GM21515 (cell line): ENCODE data around the gene DHRS13.
"Not testable (repeated sequence)": the region's sequence is repeated elsewhere in the genome, so short reads cannot be mapped to it uniquely, and the experiment has no call there.

ENCODE experiments used
- ATAC-seq: cut with Tn5 transposase; IDR thresholded peaks from one replicate; pipeline ENCODE4 v1.9.1; 2021; ENCODE audit not compliant: unreplicated experiment

Gene DHRS13

DNA sequence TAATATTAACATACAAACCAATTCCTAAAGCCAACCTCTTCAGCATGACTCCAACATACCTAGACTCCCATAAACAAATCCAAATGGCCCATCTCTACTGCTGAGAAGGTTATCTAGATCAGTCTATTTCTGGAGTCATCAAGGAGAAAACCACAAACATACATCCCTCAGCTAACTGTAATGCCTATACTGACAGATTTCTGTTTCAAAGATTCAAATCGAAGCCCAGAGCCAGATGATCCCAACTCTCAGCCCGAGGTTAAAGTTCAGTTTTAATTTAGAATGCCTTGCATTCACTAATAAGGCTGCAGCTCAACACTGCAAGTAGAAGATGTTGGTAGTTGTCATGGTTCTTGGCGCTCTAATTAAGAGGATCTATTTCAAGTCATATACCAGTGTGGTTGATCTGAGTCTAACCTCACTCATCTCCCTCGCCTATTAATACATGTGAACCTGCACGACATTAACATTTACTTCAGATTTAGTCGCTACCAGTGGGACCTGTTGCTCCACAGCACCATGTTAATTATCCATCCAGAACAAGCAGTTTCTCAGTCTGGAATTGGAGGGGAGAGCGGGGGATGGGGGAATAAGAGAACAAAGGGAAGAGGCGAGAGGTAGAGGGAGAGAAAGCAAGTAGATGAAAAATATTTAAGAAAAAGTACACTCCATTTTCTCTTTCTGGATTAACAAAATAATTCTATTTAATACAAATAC lies 33.0 kb upstream of the DHRS13 start:
- ATAC-seq, result no peak

DNA sequence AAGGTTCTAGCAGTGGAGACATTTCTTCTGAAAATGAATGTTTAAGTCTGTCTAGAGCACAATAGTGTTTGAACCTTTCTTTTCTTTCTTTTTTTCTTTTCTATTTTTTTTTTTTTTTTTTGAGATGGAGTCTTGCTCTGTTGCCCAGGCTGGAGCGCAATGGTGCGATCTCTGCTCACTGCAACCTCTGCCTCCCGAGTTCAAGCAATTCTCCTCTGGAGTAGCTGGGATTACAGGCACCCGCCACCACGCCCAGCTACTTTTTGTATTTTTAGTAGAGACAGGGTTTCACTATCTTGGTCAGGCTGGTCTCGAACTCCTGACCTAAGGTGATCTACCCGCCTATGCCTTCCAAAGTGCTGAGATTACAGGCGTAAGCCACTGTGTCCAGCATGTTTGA lies 31.6 kb upstream of the DHRS13 start:
- not testable (repeated sequence) for ATAC-seq

DNA sequence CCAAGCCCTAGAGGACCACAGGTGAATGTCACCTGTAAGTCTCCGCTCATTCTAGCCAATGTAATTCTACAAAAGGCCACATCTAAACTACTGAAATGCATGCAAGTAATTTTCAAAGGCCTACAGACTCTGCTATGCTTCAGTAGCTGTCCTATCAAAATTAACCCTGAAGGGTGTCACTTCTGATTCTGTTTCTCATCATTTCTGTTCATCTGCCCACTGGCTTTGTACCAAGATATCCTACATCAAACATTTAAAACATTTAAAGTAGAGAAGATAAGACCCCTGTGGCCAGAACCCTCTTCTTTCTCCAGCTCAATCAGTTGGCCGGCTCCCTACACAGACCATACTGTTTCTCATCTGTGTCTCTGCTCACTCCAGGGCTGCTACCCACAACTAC lies 26.9 kb upstream of the DHRS13 start:
- no peak for ATAC-seq

GRCh38 chr17:28928061-28928460 lies 25.2 kb upstream of the DHRS13 start:
- ATAC-seq, result no peak

DNA sequence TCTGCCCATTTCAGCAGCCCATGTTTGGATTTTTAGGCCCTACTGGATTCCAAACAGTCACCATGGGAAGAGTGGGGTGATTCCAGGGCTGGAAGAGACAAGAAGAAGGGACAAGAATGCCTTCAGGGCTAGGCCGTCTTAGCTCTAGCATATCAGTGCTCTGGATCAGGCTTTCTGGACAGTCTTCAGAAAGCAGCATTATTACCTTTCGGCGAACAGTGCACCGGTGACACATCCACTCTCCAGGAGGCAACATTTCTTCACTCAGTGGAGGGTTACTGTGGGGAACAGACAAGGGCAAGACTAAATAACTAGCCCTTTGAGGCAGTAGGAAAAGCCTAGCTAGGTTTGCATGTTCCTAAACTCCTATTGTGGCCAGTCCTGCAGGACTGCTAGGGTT lies 23.9 kb upstream of the DHRS13 start:
- no peak for ATAC-seq

- ATAC-seq, result no peak
Measured at GRCh38 chr17:28926366-28926765, 23.5 kb upstream of the DHRS13 start.

GRCh38 chr17:28925912-28926365 lies 23.1 kb upstream of the DHRS13 start:
- ATAC-seq, result no peak

GRCh38 chr17:28920201-28920600 lies 17.3 kb upstream of the DHRS13 start:
- ATAC-seq, result no peak

- no peak for ATAC-seq
Measured at GRCh38 chr17:28918295-28918694, 15.4 kb upstream of the DHRS13 start.

- no peak for ATAC-seq
Measured at GRCh38 chr17:28917465-28917864, 14.6 kb upstream of the DHRS13 start.

- no peak for ATAC-seq
Measured at GRCh38 chr17:28917029-28917428, 14.2 kb upstream of the DHRS13 start.

DNA sequence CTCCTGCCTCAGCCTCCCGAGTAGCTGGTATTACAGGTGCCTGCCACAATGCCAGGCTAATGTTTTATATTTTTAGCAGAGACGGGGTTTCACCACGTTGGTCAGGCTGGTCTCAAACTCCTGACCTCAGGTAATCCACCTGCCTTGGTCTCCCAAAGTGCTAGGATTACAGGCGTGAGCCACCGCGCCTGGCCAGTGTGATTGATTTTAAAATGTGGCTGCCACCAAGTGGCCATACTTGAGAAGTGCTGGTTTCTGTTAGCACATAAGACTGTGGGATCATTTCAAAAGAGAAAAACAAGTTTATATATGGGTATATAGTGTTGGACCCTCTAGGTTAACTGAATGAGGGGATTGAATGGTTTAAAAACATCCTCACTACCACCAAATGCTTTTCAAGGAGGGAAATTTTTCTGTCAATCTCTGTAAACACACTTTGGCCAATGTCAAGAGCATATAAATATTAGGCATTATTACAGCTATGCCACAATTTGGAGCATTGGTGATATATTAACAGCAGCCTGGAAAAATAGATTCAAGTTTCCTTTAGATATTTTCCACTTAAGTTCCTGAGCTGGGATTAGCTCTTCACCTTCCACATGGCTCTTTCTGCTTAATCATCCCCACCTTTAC lies 13.5 kb upstream of the DHRS13 start:
- no peak for ATAC-seq

- no peak for ATAC-seq
Measured at GRCh38 chr17:28912938-28913333, 10.1 kb upstream of the DHRS13 start.

DNA sequence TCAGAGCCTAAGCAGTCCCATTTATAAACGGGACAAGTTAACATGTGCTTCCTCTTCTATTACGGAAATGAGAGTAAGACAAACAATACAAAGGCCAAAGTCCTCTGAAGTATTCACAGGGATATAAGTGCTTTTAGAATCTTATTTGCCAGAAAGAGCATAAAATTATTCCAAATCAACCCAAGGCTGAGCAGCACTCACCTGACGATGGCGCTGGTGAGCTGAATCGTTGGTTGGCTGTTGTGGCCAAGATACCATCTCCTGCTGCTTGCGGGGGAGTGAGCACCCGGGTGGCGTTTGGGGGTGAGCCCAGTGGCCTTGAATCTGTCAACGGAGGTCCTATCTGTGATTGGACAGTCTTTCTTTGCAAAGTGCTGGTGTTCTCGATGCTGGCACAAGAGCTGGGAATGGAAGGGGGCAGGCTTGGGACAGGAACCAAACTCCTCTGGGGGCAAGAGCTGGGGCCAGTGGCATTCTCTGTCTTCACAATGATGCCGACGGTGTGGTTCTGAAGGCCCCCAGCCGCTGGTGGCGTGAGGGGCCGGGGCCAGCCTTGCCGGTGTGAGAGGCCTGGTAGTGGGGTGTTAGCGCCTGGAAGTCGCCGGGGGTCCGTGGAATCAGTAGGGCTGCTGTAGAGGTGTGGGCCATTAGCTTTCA lies 9.5 kb upstream of the DHRS13 start:
- ATAC-seq, result no peak

DNA sequence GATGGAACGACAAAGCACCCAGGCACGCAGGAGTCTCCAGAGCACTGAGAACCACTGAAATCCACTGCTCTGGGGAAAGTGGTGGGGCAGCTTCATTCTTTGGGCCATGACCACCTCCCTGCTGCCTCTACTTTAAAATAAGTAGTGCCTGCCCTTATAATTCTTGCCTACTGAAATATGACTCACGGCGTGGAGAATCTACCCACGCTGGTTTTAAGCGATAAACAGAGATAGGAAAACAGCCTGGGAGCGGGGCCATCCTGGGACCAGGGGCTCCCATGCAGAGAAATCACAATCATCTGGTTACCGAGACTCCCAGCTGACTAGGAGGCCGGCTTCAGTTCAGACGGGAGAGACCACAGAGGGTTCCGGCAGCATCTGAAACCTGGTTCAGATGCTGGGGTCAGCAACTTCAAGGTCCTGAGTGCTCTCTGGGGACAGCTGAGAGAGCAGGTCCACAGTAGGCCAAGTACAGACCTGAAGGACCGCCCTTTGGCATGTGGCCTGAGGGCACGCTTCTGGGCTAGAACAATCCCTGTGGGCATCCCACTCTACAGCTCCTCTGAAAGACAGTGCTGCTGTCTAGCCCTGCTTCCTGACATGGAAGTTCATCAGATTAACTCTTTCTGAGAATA lies 8.6 kb upstream of the DHRS13 start:
- ATAC-seq, result no peak

DNA sequence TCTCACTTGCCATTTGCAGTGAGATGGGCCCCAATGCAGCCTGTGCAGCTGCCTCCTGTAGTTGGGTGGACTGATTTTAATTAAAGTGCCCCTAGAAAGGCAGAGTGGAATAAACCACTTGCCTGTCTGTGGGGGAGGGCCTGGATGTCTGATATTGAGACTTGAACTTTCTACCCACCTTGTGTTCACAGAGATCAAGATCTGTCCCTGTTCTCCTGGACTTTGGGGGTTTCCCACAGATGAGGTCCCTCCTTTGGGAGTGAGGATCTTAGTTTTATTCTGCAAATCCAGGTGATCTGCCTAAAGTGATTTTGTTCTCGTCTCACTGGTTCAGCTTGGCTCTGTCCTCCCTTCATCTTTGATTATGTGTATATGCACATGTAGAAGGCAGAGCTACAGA lies 7.7 kb upstream of the DHRS13 start:
- no peak for ATAC-seq

DNA sequence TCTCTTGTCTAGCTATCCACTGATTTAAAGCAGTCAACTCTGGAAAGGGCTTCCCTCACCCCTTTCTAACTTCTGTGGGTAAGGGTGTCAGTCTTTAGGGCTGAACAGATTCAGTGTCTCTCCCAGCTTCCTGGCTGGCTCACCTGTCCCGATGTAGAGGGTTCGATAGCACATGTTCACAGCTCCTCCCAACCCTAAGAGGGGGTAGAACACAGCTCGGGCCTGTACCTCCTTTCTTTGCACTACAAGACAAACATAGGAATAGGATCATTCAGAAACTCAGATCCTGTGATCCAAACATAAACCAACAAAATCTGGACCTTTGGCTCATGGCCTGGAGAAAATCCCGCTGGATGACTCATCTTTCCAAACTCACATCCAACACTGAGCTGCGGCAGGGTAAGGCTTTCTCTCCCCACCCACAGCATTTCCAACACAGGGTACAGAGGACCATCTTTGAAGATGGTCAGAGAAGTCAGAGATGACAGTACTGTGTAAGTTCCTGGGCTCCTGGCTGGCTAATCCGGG lies 5.8 kb upstream of the DHRS13 start:
- no peak for ATAC-seq

GRCh38 chr17:28907709-28908475 lies 5.0 kb upstream of the DHRS13 start:
- ATAC-seq, result no peak

- ATAC-seq, result no peak
Measured at GRCh38 chr17:28906706-28907438, 4.0 kb upstream of the DHRS13 start.

GRCh38 chr17:28906276-28906675 lies 3.4 kb upstream of the DHRS13 start:
- ATAC-seq, result no peak
